HL-60 (cell line): Measurements from ENCODE around the gene FOXD1.

Experiments used
- POLR2AphosphoS5 ChIP-seq: IDR thresholded peaks from 2 replicates; pipeline ENCODE4 v1.6.1; 2012; ENCODE audit warnings: low read depth
- TF ChIP-seq, protein P1 (sequence below): IDR thresholded peaks from 2 replicates; pipeline ENCODE4 v1.6.1; 2012; ENCODE audit warnings: low read depth; ENCODE audit not compliant: insufficient replicate concordance

DNA sequence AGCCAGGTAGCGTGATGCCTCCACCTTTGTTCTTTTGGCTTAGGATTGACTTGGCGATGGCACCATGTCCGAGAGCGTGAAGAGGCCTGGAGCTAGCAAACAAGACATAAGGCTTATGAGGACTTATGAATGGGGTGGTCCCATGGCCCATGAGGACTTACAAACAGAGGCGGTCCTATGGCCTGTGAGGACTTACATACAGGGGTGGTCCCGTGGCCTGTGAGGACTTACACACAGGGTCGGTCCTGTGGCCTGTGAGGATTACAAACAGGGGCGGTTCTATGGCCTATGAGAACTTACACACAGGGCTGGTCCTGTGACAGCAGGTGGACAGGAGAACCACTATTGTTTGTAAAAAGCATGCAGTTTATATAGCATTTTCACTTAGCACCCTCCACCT, 21.3 kb upstream of the FOXD1 start:
- TF ChIP-seq, protein P1, sequence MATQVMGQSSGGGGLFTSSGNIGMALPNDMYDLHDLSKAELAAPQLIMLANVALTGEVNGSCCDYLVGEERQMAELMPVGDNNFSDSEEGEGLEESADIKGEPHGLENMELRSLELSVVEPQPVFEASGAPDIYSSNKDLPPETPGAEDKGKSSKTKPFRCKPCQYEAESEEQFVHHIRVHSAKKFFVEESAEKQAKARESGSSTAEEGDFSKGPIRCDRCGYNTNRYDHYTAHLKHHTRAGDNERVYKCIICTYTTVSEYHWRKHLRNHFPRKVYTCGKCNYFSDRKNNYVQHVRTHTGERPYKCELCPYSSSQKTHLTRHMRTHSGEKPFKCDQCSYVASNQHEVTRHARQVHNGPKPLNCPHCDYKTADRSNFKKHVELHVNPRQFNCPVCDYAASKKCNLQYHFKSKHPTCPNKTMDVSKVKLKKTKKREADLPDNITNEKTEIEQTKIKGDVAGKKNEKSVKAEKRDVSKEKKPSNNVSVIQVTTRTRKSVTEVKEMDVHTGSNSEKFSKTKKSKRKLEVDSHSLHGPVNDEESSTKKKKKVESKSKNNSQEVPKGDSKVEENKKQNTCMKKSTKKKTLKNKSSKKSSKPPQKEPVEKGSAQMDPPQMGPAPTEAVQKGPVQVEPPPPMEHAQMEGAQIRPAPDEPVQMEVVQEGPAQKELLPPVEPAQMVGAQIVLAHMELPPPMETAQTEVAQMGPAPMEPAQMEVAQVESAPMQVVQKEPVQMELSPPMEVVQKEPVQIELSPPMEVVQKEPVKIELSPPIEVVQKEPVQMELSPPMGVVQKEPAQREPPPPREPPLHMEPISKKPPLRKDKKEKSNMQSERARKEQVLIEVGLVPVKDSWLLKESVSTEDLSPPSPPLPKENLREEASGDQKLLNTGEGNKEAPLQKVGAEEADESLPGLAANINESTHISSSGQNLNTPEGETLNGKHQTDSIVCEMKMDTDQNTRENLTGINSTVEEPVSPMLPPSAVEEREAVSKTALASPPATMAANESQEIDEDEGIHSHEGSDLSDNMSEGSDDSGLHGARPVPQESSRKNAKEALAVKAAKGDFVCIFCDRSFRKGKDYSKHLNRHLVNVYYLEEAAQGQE: no peak
- TF ChIP-seq POLR2AphosphoS5: no peak
